ENCODE data around the gene MILR1.

- TF ChIP-seq ZNF671 (CRISPR knock-in tag; IDR thresholded peaks at IDR 0.05) (no peak), SP1 (CRISPR knock-in tag; conservative IDR thresholded peaks at IDR 0.05) (no peak), GRHL2 (CRISPR knock-in tag; IDR thresholded peaks at IDR 0.05; ENCODE audit: insufficient replicate concordance, severe bottlenecking) (no peak), CTCF (IDR thresholded peaks at IDR 0.05) (no peak), IRF2 (CRISPR knock-in tag; IDR thresholded peaks at IDR 0.05; ENCODE audit: borderline replicate concordance, low read depth) (no peak), TCF7 (CRISPR knock-in tag; IDR thresholded peaks at IDR 0.05; ENCODE audit: low read depth) (no peak), MAX (CRISPR knock-in tag; IDR thresholded peaks at IDR 0.05) (no peak)
Measured at GRCh38 chr17:64431534-64431933, 17.4 kb upstream of the MILR1 start.
